Activated T-helper 17 cell treated with anti-CD3 and anti-CD28 coated beads, Interleukin-2, amount 50 U/mL, for 72 hours (primary cell): ENCODE data around the gene METTL13. TPM values are rescaled to one million over a fixed set of nuclear protein-coding genes. Genes with fewer than 3 reads are reported as not detected.

Source experiments
- ATAC-seq: fragments of 150-1000 bp; cut with Tn5 transposase; replicated peaks from 2 replicates; pipeline ENCODE4 v1.10.0; 2021; ENCODE audit warnings: mild to moderate bottlenecking, moderate library complexity
- H3K27ac Mint-ChIP-seq: one replicate; pipeline ENCODE4 v1.8.0; 2022; ENCODE audit warnings: mixed read lengths
- H3K27me3 Mint-ChIP-seq: one replicate; pipeline ENCODE4 v1.8.0; 2022; ENCODE audit warnings: mixed read lengths
- H3K36me3 Mint-ChIP-seq: one replicate; pipeline ENCODE4 v1.8.0; 2022; ENCODE audit warnings: low read depth, mild to moderate bottlenecking, mixed read lengths
- H3K4me1 Mint-ChIP-seq: one replicate; pipeline ENCODE4 v1.8.0; 2022; ENCODE audit warnings: mixed read lengths
- H3K4me3 Mint-ChIP-seq: one replicate; pipeline ENCODE4 v1.8.0; 2022; ENCODE audit warnings: mild to moderate bottlenecking, mixed read lengths
- H3K9me3 Mint-ChIP-seq: one replicate; pipeline ENCODE4 v1.8.0; 2022; ENCODE audit warnings: mixed read lengths
- total RNA-seq, 2 donors: library from RNA; stranded (reverse); gene quantifications; one replicate each; pipeline ENCODE4 v1.2.3, GENCODE V29; 2022

Gene METTL13
- total RNA-seq: 10 to 100 TPM; 77.7 to 83.1 TPM

- Mint-ChIP-seq H3K4me1 (peaks cover 39% of the 10 kb centered on the region), H3K4me3 (peak within 1 kb of the TSS; percentile 95), H3K27me3 (no peaks in the 10 kb centered on the region), H3K9me3 (no peaks in the 10 kb centered on the region), H3K36me3 (peaks cover 50% of the 10 kb centered on the region), H3K27ac (peak within 1 kb of the TSS; percentile 95)
- ATAC-seq: peak; percentile 96
These were observed at the start of gene METTL13 for GRCh38 chr1:171781176-171781875. METTL13 (plus strand) TSS chr1:171781660; CDS start chr1:171781968, 308 bp downstream.

- ATAC-seq: no peak
- Mint-ChIP-seq H3K27ac (no peak overlapping the region), H3K4me3 (no peak overlapping the region), H3K36me3 (peaks cover 76% of the 10 kb centered on the region), H3K4me1 (peaks cover 25% of the 10 kb centered on the region), H3K9me3 (no peaks in the 10 kb centered on the region), H3K27me3 (no peaks in the 10 kb centered on the region)
These were observed 45.3 kb upstream of the METTL13 start for GRCh38 chr1:171736196-171736595.

GRCh38 chr1:171738911-171739310, 42.5 kb upstream of the METTL13 start:
- peak overlapping the region; percentile 99 for H3K27ac Mint-ChIP-seq
- ATAC-seq: no peak
- H3K9me3 Mint-ChIP-seq: no peaks in the 10 kb centered on the region
- H3K4me1 Mint-ChIP-seq: peaks cover 36% of the 10 kb centered on the region
- H3K36me3 Mint-ChIP-seq: peaks cover 75% of the 10 kb centered on the region
- peak overlapping the region; percentile 90 for H3K4me3 Mint-ChIP-seq
- no peaks in the 10 kb centered on the region for H3K27me3 Mint-ChIP-seq

- H3K4me3 Mint-ChIP-seq: peak overlapping the region; percentile 90
- ATAC-seq: no peak
- no peaks in the 10 kb centered on the region for H3K27me3 Mint-ChIP-seq
- H3K9me3 Mint-ChIP-seq: no peaks in the 10 kb centered on the region
- H3K27ac Mint-ChIP-seq: peak overlapping the region; percentile 99
- H3K36me3 Mint-ChIP-seq: peaks cover 69% of the 10 kb centered on the region
- H3K4me1 Mint-ChIP-seq: peaks cover 40% of the 10 kb centered on the region
These were observed 41.8 kb upstream of the METTL13 start for GRCh38 chr1:171739656-171740055.

GRCh38 chr1:171740356-171740863, 41.0 kb upstream of the METTL13 start:
- H3K27ac Mint-ChIP-seq: peak overlapping the region; percentile 99

GRCh38 chr1:171740987-171741871, 40.2 kb upstream of the METTL13 start:
- peak overlapping the region; percentile 99 for H3K27ac Mint-ChIP-seq
- H3K9me3 Mint-ChIP-seq: no peaks in the 10 kb centered on the region
- peaks cover 40% of the 10 kb centered on the region for H3K4me1 Mint-ChIP-seq
- peak overlapping the region; percentile 90 for H3K4me3 Mint-ChIP-seq
- no peaks in the 10 kb centered on the region for H3K27me3 Mint-ChIP-seq
- H3K36me3 Mint-ChIP-seq: peaks cover 56% of the 10 kb centered on the region
- peak; percentile 44 for ATAC-seq

More at GRCh38 chr1:171740356-171740863, 41.0 kb upstream of the METTL13 start:
- Mint-ChIP-seq H3K4me1 (peaks cover 40% of the 10 kb centered on the region), H3K36me3 (peaks cover 64% of the 10 kb centered on the region), H3K27me3 (no peaks in the 10 kb centered on the region), H3K9me3 (no peaks in the 10 kb centered on the region), H3K4me3 (peak overlapping the region; percentile 90)
- no peak for ATAC-seq

- no peaks in the 10 kb centered on the region for H3K9me3 Mint-ChIP-seq
- ATAC-seq: peak; percentile 84
- H3K27me3 Mint-ChIP-seq: no peaks in the 10 kb centered on the region
- peaks cover 48% of the 10 kb centered on the region for H3K36me3 Mint-ChIP-seq
- H3K4me3 Mint-ChIP-seq: peak within 1 kb of the TSS; percentile 90
- peak within 1 kb of the TSS; percentile 99 for H3K27ac Mint-ChIP-seq
- peaks cover 37% of the 10 kb centered on the region for H3K4me1 Mint-ChIP-seq
These were observed 39.4 kb upstream of the METTL13 start, which contains the start of gene VAMP4 for GRCh38 chr1:171741872-171742576. VAMP4 (minus strand) TSS chr1:171742065; CDS start chr1:171738414, 3,651 bp downstream.

GRCh38 chr1:171742577-171742922, 38.9 kb upstream of the METTL13 start:
- Mint-ChIP-seq H3K4me3 (peak overlapping the region; percentile 90), H3K36me3 (peaks cover 45% of the 10 kb centered on the region), H3K9me3 (no peaks in the 10 kb centered on the region), H3K27me3 (no peaks in the 10 kb centered on the region), H3K4me1 (peaks cover 35% of the 10 kb centered on the region), H3K27ac (peak overlapping the region; percentile 99)
- ATAC-seq: no peak

GRCh38 chr1:171743081-171743870, 38.2 kb upstream of the METTL13 start:
- Mint-ChIP-seq H3K36me3 (peaks cover 37% of the 10 kb centered on the region), H3K9me3 (no peaks in the 10 kb centered on the region), H3K4me1 (peaks cover 34% of the 10 kb centered on the region), H3K27me3 (no peaks in the 10 kb centered on the region), H3K27ac (peak overlapping the region; percentile 99), H3K4me3 (peak overlapping the region; percentile 90)
- ATAC-seq: peak; percentile 50

- peaks cover 17% of the 10 kb centered on the region for H3K4me1 Mint-ChIP-seq
- H3K36me3 Mint-ChIP-seq: peaks cover 27% of the 10 kb centered on the region
- ATAC-seq: no peak
- H3K27me3 Mint-ChIP-seq: no peaks in the 10 kb centered on the region
- no peaks in the 10 kb centered on the region for H3K9me3 Mint-ChIP-seq
- no peak overlapping the region for H3K4me3 Mint-ChIP-seq
- H3K27ac Mint-ChIP-seq: no peak overlapping the region
These were observed 36.5 kb upstream of the METTL13 start for GRCh38 chr1:171744986-171745385.

GRCh38 chr1:171748651-171749050, 32.8 kb upstream of the METTL13 start:
- Mint-ChIP-seq H3K4me3 (no peak overlapping the region), H3K9me3 (peaks cover 5% of the 10 kb centered on the region), H3K4me1 (peaks cover 13% of the 10 kb centered on the region), H3K27me3 (no peaks in the 10 kb centered on the region), H3K36me3 (peaks cover 6% of the 10 kb centered on the region), H3K27ac (no peak overlapping the region)
- peak; percentile 22 for ATAC-seq

- peaks cover 5% of the 10 kb centered on the region for H3K9me3 Mint-ChIP-seq
- H3K36me3 Mint-ChIP-seq: peaks cover 6% of the 10 kb centered on the region
- peak; percentile 90 for ATAC-seq
- peak overlapping the region; percentile 96 for H3K27ac Mint-ChIP-seq
- peaks cover 7% of the 10 kb centered on the region for H3K4me1 Mint-ChIP-seq
- H3K27me3 Mint-ChIP-seq: peaks cover 5% of the 10 kb centered on the region
- H3K4me3 Mint-ChIP-seq: peak overlapping the region; percentile 58
These were observed 30.2 kb upstream of the METTL13 start for GRCh38 chr1:171751221-171751620.

GRCh38 chr1:171753182-171753581, 28.3 kb upstream of the METTL13 start:
- ATAC-seq: no peak
- H3K4me3 Mint-ChIP-seq: no peak overlapping the region
- no peak overlapping the region for H3K27ac Mint-ChIP-seq
- peaks cover 5% of the 10 kb centered on the region for H3K9me3 Mint-ChIP-seq
- peaks cover 10% of the 10 kb centered on the region for H3K27me3 Mint-ChIP-seq
- H3K36me3 Mint-ChIP-seq: peaks cover 6% of the 10 kb centered on the region
- H3K4me1 Mint-ChIP-seq: peaks cover 7% of the 10 kb centered on the region
